ENCODE results near the gene DNAH9.

The DNAH9 gene

DNA sequence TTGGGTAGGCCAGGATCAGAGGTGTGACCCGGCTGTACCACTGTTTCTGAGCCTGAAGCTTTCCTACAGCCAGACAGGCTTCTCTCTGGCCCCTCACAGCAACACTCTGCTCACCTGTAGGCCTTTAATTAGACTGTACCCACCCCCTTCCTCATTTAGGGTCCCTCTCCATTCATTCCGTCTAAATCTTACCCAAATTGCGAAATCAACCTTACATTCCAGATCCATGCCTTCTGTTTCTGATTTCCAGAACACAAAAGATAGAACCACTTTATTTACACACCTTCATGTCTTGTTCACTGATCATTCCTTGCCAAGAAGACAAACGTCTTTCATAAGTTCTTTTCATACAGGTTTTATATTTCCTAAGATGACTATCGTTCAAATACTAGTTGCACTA lies 238.2 kb downstream of the DNAH9 start:
- no peak overlapping the region for H3K4me3 ChIP-seq (ENCODE audit: low read length)
- TF ChIP-seq ZNF274 (IDR thresholded peaks at IDR 0.05; ENCODE audit: low read depth, low read length): no peak

GRCh38 chr17:11840052-11840451 lies 241.8 kb downstream of the DNAH9 start:
- no peak for TF ChIP-seq ZNF274 (IDR thresholded peaks at IDR 0.05; ENCODE audit: low read depth, low read length)
- H3K4me3 ChIP-seq (ENCODE audit: low read length): no peak overlapping the region

GRCh38 chr17:11840831-11841230 lies 242.6 kb downstream of the DNAH9 start:
- no peak overlapping the region for H3K4me3 ChIP-seq (ENCODE audit: low read length)
- TF ChIP-seq ZNF274 (IDR thresholded peaks at IDR 0.05; ENCODE audit: low read depth, low read length): no peak

DNA sequence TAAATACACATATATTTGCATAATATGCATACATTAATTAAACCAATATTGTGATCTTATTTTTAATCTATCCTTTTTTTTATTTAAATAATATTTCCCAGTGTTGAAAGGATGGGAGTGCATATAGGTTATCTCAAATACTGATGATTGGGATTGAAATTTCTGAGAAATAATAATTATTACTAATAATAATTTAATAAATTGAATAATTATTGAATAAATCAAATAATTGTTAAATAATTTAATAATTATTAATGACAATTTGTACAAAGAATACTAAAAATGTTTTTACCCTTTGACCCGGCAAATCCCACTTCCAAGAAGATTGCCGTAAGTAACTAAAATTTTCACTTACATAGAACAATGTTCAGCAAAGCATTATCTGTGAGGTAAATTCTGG lies 250.1 kb downstream of the DNAH9 start:
- TF ChIP-seq ZNF274 (IDR thresholded peaks at IDR 0.05; ENCODE audit: low read depth, low read length): no peak

DNA sequence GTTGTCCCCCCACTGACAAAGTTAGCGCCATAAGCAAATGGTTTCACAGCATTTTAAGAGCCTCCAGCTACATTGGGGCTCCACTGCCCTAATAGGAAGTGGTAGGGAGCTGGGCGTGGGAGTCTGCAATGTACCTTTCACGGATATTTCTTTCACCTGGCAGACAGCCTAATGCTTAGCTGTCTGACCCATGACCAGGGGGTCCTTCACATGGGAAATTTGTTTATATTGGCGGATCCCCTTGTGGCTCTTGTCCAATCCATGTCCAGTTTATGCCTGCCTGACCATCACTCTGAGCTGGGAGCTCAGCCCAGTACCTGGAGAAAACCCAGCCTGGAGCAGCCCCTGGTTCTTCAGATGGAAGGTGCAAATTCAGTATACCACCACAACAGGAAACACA lies 254.0 kb downstream of the DNAH9 start:
- no peak for TF ChIP-seq ZNF274 (IDR thresholded peaks at IDR 0.05; ENCODE audit: low read depth, low read length)

More for the DNA sequence above, 250.1 kb downstream of the DNAH9 start:
- no peak overlapping the region for H3K4me3 ChIP-seq (ENCODE audit: low read length)

GRCh38 chr17:11852912-11853311 lies 254.6 kb downstream of the DNAH9 start:
- TF ChIP-seq ZNF274 (IDR thresholded peaks at IDR 0.05; ENCODE audit: low read depth, low read length): no peak
- no peak overlapping the region for H3K4me3 ChIP-seq (ENCODE audit: low read length)

More for the DNA sequence above, 254.0 kb downstream of the DNAH9 start:
- H3K4me3 ChIP-seq (ENCODE audit: low read length): no peak overlapping the region

GRCh38 chr17:11853321-11854151 lies 255.3 kb downstream of the DNAH9 start:
- TF ChIP-seq ZNF274 (IDR thresholded peaks at IDR 0.05; ENCODE audit: low read depth, low read length): no peak
- H3K4me3 ChIP-seq (ENCODE audit: low read length): no peak overlapping the region

- H3K4me3 ChIP-seq (ENCODE audit: low read length): no peak overlapping the region
- no peak for TF ChIP-seq ZNF274 (IDR thresholded peaks at IDR 0.05; ENCODE audit: low read depth, low read length)
Observed at GRCh38 chr17:11855306-11855705, 257.0 kb downstream of the DNAH9 start.

DNA sequence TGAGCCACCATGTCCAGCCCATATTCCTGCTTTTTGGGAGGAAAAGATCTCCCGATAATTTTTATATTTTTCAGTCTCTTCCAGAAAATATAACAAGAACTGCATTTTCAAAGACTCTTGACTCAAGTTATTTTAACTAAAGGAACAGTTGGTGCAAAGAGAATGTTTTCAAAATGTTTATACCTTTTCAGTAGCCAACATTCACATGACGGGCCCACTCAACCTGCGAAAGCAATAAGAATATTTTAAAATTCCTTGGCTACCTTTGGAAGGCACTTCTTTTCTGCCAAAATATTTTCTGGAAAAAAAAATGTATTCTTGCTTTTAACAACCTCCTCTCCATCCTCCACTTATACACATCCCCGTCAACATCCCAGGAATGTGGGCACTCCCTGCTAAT lies 258.7 kb downstream of the DNAH9 start:
- no peak for TF ChIP-seq ZNF274 (IDR thresholded peaks at IDR 0.05; ENCODE audit: low read depth, low read length)
- no peak overlapping the region for H3K4me3 ChIP-seq (ENCODE audit: low read length)

DNA sequence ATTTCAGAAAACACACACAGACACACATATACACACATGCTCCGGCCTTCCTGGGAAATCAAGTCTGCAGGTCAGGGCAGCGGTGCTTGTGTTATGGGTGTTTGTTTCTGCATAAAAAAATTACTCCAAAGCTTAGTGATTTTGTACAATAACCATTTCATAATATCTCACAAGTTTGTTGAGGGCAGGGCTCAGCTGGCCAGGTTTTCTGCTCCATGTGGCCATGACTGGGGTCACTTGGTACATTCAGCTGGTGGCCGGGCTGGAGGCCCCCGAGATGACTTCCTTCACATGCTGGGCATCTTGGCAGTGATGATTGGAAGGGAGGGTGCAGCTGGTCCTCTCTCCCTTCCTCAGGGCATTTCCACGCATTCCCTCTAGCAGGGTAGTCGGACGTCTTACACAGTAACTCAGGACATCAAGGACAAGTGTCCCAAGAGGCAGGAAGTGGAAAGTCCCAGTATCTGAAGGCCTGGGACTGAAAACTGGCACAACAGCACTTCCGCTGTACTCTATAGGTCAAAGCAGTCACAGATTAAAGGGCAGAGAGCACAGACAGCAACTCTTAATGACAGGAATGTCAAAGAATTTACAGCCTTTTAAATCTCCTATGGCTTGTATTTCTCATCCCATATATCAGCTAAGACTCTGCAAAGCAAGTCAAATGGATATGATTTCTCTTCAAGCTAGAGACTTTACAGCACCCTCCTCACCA lies 271.6 kb downstream of the DNAH9 start:
- no peak for TF ChIP-seq ZNF274 (IDR thresholded peaks at IDR 0.05; ENCODE audit: low read depth, low read length)
- no peak overlapping the region for H3K4me3 ChIP-seq (ENCODE audit: low read length)

- TF ChIP-seq ZNF274 (IDR thresholded peaks at IDR 0.05; ENCODE audit: low read depth, low read length): no peak
Observed at GRCh38 chr17:11871773-11872172, 273.5 kb downstream of the DNAH9 start.

GRCh38 chr17:11874756-11875155 lies 276.5 kb downstream of the DNAH9 start:
- no peak for TF ChIP-seq ZNF274 (IDR thresholded peaks at IDR 0.05; ENCODE audit: low read depth, low read length)
- H3K4me3 ChIP-seq (ENCODE audit: low read length): no peak overlapping the region

More at GRCh38 chr17:11871773-11872172, 273.5 kb downstream of the DNAH9 start:
- H3K4me3 ChIP-seq (ENCODE audit: low read length): no peak overlapping the region

DNA sequence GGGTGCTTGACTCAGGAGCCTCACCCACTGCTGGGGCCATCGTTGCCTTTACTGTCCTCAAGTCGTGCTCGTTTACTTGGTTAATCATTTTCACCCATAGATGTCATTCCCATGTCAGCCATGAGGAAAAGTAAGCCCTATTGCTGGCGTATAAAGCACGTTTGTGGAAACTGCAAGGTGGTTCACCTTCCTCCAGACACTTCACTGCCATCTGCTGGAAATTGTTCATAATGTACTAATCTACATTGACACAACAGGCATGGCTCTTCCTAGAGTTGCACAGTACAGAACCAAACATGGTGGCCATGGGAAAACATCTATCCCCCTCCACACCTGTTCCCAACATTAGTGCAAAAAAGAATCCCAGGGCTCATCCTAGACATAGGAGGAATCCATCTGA lies 282.4 kb downstream of the DNAH9 start:
- no peak overlapping the region for H3K4me3 ChIP-seq (ENCODE audit: low read length)

DNA sequence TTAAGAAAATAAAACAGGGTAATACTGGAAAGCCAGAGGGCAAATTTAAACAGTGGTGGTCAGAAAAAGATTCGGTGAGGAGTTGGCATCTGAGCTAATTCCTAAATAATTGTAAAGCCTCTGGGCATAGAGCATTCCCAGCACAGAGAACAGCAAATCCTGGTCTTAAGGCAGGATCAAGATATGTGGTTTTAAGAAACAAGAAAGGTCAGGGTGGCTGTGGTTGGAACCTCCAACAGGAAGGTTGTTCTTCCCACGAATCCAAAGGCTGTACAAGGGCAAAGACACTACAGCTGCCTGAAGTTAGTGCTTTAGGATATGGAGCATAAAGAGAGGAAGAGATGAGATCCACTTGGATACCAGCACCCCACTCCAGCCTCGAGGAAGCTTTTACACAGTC lies 284.4 kb downstream of the DNAH9 start:
- TF ChIP-seq ZNF274 (IDR thresholded peaks at IDR 0.05; ENCODE audit: low read depth, low read length): no peak

More for the DNA sequence above, 282.4 kb downstream of the DNAH9 start:
- no peak for TF ChIP-seq ZNF274 (IDR thresholded peaks at IDR 0.05; ENCODE audit: low read depth, low read length)

GRCh38 chr17:11885051-11885450 lies 286.8 kb downstream of the DNAH9 start:
- no peak overlapping the region for H3K4me3 ChIP-seq (ENCODE audit: low read length)
- TF ChIP-seq ZNF274 (IDR thresholded peaks at IDR 0.05; ENCODE audit: low read depth, low read length): no peak

More for the DNA sequence above, 284.4 kb downstream of the DNAH9 start:
- no peak overlapping the region for H3K4me3 ChIP-seq (ENCODE audit: low read length)
